Measurements from ENCODE around the gene SORCS2. TPM values are rescaled to one million over a fixed set of nuclear protein-coding genes. Genes with fewer than 3 reads are reported as not detected.

Gene SORCS2
- total and polyA plus RNA-seq, 2 of the 13 experiments (the other 11 are each of a cell fraction or from before 2014, with no cell fraction given) = 0.82 to 1.0 TPM

DNA sequence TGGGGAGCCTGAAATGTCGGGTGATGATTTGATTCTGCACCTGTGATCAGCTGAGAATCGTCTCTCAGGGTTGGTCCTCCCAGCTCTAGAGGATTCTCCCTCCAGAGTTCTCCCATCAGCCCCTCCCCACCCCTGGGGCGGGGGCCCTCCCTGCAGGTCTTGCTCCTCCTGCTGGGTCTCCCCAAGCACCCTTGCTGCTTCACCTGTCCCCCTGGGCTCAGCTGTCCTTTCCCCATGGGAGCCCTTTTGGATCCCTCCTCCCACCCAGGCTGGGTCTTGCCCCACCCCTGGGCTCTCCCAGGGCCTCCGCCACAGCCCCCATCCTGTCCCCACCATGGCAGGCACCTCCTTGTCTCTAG lies 220.2 kb downstream of the SORCS2 start (continued):
- TF ChIP-seq FOXC1 (CRISPR knock-in tag; IDR thresholded peaks at IDR 0.05; ENCODE audit: borderline replicate concordance) = no peak
- TF ChIP-seq, protein P1, sequence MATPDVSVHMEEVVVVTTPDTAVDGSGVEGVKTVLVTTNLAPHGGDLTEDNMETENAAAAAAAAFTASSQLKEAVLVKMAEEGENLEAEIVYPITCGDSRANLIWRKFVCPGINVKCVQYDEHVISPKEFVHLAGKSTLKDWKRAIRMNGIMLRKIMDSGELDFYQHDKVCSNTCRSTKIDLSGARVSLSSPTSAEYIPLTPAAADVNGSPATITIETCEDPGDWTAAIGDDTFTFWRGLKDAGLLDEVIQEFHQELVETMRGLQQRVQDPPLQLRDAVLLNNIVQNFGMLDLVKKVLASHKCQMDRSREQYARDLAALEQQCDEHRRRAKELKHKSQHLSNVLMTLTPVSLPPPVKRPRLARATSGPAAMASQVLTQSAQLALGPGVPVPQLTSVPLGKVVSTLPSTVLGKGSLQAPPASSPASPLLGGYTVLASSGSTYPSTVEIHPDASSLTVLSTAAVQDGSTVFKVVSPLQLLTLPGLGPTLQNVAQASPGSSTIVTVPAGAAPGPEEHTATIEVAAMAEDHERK (CRISPR knock-in tag; IDR thresholded peaks at IDR 0.05; ENCODE audit: low read depth) = no peak

DNA sequence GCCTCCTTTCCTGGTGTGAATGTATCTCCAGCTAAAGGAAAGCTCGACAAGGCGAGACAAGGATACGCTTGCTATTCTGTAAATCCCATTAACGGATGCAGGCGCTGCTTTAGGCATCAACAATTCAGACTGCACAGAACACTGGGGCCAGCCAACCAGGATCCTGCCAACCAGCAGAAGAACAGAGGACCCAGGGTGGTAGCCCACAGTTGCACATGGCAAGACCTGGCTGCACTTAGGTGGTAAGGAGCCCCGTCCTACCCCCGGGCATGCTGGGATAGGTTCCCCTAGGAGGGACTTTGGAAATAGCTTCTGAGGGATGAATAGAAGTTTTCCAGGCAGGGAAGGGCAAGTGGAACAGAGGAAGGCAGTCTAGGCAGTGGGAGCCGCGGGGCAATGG lies 221.7 kb downstream of the SORCS2 start:
- Histone ChIP-seq H3K9me3 (ENCODE audit: low read length) (peaks cover 1% of the 10 kb centered on the region; the same call in 1 of the 2 replicates), H3K36me3 (replicated peaks in 1 of 2; ENCODE audit: control insufficient read depth in 1 of 2, insufficient read depth in 2 of 2, low read length in 2 of 2) (no peaks in the 10 kb centered on the region), H3K9ac (ENCODE audit: insufficient read depth, low read depth, low read length) (no peak overlapping the region), H3K4me1 (ENCODE audit: insufficient read depth, low read length) (no peaks in the 10 kb centered on the region), H3K79me2 (ENCODE audit: insufficient read depth, low read length) (no peaks in the 10 kb centered on the region), H3K27ac (ENCODE audit: extremely low read length, insufficient read depth, low read length) (no peak overlapping the region), H3K4me2 (ENCODE audit: low read depth, low read length) (no peak overlapping the region), H3K4me3 (replicated peaks in 1 of 3; ENCODE audit: insufficient read depth in 1 of 3, low read depth in 2 of 3, low read length in 3 of 3) (no peak overlapping the region), H3K27me3 (ENCODE audit: control insufficient read depth in 1 of 2, insufficient read depth in 2 of 2, low read length in 2 of 2) (no peaks in the 10 kb centered on the region; a peak in 1 of 5 replicates), H4K20me1 (ENCODE audit: insufficient read depth, low read length) (no peaks in the 10 kb centered on the region), H2AFZ (ENCODE audit: low read length) (no peak overlapping the region)
- WGBS (ENCODE audit: low lambda C conversion rate) = 71% methylated on average over 8 of the region's 9 CpGs
- intact Hi-C loops (cut with micrococcal nuclease; ENCODE audit: unreplicated experiment) = no loop called here
- ChIA-PET POLR2A (no interaction called here), CTCF (ENCODE audit: low intra/inter-chr PET ratio, low total read pairs) (no interaction called here)
- DNase-seq (ENCODE audit: low spot score) (no peak), ATAC-seq (no peak), FAIRE-seq (no peak)
- BruUV-seq (replicated peaks) = no TSS peak
- in situ Hi-C loops (cut with HindIII; ENCODE audit: extremely low pct_ligation_motif_present, low pct_unique_long_range_greater_than_20kb) = no loop called here
- TF ChIP-seq TBL1XR1 (IDR thresholded peaks at IDR 0.05; ENCODE audit: borderline replicate concordance, low read length, partially characterized antibody) (no peak), SALL2 (CRISPR knock-in tag; IDR thresholded peaks at IDR 0.05) (no peak), NR1H2 (CRISPR knock-in tag; IDR thresholded peaks at IDR 0.05; ENCODE audit: borderline replicate concordance, low read depth) (no peak), NCOA5 (CRISPR knock-in tag; IDR thresholded peaks at IDR 0.05) (no peak), NCOA2 (CRISPR knock-in tag; IDR thresholded peaks at IDR 0.05) (no peak), RORA (CRISPR knock-in tag; IDR thresholded peaks at IDR 0.05) (no peak), THAP11 (CRISPR knock-in tag; IDR thresholded peaks at IDR 0.05) (no peak), SRSF9 (IDR thresholded peaks at IDR 0.05; ENCODE audit: borderline replicate concordance, insufficient read depth, low read depth, low read length, poor library complexity, severe bottlenecking) (no peak), HCFC1 (IDR thresholded peaks at IDR 0.05; ENCODE audit: low read depth, low read length) (no peak), ZNF333 (CRISPR knock-in tag; IDR thresholded peaks at IDR 0.05; ENCODE audit: borderline replicate concordance) (no peak), ZKSCAN1 (IDR thresholded peaks at IDR 0.05; ENCODE audit: low read length) (no peak)
- TF ChIP-seq, protein P2, sequence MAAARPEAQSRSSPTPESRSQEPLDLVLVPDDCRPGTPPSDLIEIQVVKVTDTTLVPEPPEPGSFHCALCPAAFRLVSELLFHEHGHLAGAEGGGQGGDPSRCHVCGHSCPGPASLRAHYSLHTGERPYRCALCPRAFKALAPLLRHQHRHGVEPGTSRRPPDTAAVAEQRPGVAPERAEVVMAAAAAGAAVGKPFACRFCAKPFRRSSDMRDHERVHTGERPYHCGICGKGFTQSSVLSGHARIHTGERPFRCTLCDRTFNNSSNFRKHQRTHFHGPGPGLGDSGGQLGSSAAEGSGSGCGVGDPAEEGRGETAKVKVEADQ (CRISPR knock-in tag; IDR thresholded peaks at IDR 0.05; ENCODE audit: borderline replicate concordance) = no peak
- TF ChIP-seq, protein P3, sequence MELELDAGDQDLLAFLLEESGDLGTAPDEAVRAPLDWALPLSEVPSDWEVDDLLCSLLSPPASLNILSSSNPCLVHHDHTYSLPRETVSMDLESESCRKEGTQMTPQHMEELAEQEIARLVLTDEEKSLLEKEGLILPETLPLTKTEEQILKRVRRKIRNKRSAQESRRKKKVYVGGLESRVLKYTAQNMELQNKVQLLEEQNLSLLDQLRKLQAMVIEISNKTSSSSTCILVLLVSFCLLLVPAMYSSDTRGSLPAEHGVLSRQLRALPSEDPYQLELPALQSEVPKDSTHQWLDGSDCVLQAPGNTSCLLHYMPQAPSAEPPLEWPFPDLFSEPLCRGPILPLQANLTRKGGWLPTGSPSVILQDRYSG (CRISPR knock-in tag; IDR thresholded peaks at IDR 0.05) = no peak
- TF ChIP-seq, protein P4, sequence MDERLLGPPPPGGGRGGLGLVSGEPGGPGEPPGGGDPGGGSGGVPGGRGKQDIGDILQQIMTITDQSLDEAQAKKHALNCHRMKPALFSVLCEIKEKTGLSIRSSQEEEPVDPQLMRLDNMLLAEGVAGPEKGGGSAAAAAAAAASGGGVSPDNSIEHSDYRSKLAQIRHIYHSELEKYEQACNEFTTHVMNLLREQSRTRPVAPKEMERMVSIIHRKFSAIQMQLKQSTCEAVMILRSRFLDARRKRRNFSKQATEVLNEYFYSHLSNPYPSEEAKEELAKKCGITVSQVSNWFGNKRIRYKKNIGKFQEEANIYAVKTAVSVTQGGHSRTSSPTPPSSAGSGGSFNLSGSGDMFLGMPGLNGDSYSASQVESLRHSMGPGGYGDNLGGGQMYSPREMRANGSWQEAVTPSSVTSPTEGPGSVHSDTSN (CRISPR knock-in tag; IDR thresholded peaks at IDR 0.05) = no peak
